Left lung (tissue), 10 donors: ENCODE data around the gene STRIT1. TPM values are rescaled to one million over a fixed set of nuclear protein-coding genes. Genes with fewer than 3 reads are reported as not detected.

ENCODE experiments used
- ATAC-seq: fragments of 200-7000 bp; cut with Tn5 transposase; one replicate; pipeline ENCODE4 v1.9.1; 2020; ENCODE audit warnings: moderate library complexity
- DNase-seq, 4 donors: peaks; one replicate each; pipeline ENCODE4 v3.0.0-alpha.2; 2013 to 2020
- H3K27ac ChIP-seq, 2 donors: fragments of 200-600 bp; sonication (generic) in 1 of 2; one replicate each; pipeline versions ENCODE4 v1.5.0 to v1.8.0; 2020 to 2021
- H3K27me3 ChIP-seq, 2 donors: fragments of 200-600 bp; sonication (generic) in 1 of 2; one replicate each; pipeline versions ENCODE4 v1.5.0 to v1.8.0; 2020 to 2021
- H3K36me3 ChIP-seq, 2 donors: fragments of 200-600 bp; sonication (generic) in 1 of 2; one replicate each; pipeline versions ENCODE4 v1.5.0 to v1.8.0; 2020 to 2021
- H3K4me1 ChIP-seq, 2 donors: fragments of 200-600 bp; one replicate each; pipeline ENCODE4 v1.8.0; 2021
- H3K4me3 ChIP-seq, 2 donors: fragments of 200-600 bp; sonication (generic) in 1 of 2; one replicate each; pipeline versions ENCODE4 v1.5.0 to v1.8.0; 2020 to 2021; ENCODE audit warnings: mild to moderate bottlenecking in 1 of 2
- H3K9me3 ChIP-seq, 2 donors: fragments of 200-600 bp; sonication (generic) in 1 of 2; one replicate each; pipeline versions ENCODE4 v1.5.0 to v1.8.0; 2020 to 2021
- CTCF ChIP-seq, 2 donors: fragments of 200-600 bp; sonication (generic) in 1 of 2; IDR thresholded peaks; one replicate each; pipeline versions ENCODE4 v1.5.0 to v1.8.0; 2021; ENCODE audit warnings: antibody characterized with exemption in 2 of 2
- intact Hi-C, 2 donors: fragments of 100-400 bp; cut with DNase I; formaldehyde crosslinking; loops; one replicate each; pipeline versions ENCODE4 v1.11.2 to v1.14.2; 2022
- polyA plus RNA-seq, 6 donors: library from polyadenylated mRNA; unstranded; fragments of 120-200 nt; gene quantifications; one replicate each; pipeline ENCODE4 v1.2.1, GENCODE V29; 2013; ENCODE audit not compliant: insufficient read length in 6 of 6
- total RNA-seq, 2 donors: library from RNA; stranded (reverse); fragmentation: NEBNext Ultra II Directional; extraction: Animal tissue kit (Norgen Biotek cat#: 25700); gene quantifications; one replicate each; pipeline ENCODE4 v1.2.1, GENCODE V29; 2021
- donor health status: DM: no; HTN: yes; CAD: no.
- donor health status: DM: no; HTN: no; CAD: no.

The STRIT1 gene
- total and polyA plus RNA-seq, 8 donors: 0.17 to 0.24 (median 0.20) TPM; not detected in 5

GRCh38 chr3:155244216-155244615 lies 49.3 kb downstream of the STRIT1 start:
- H3K27me3 ChIP-seq: no peaks in the 10 kb centered on the region
- DNase-seq (peak in 1 of 4 donors; percentile 24), ATAC-seq (no peak)
- H3K27ac ChIP-seq: no peak overlapping the region
- TF ChIP-seq CTCF (IDR thresholded peaks at IDR 0.05): no peak
- H3K4me1 ChIP-seq: no peaks in the 10 kb centered on the region
- no peaks in the 10 kb centered on the region for H3K36me3 ChIP-seq
- H3K9me3 ChIP-seq: peaks cover 0 to 8% of the 10 kb centered on the region in 2 donors
- intact Hi-C loops: no loop called here
- no peak overlapping the region for H3K4me3 ChIP-seq

GRCh38 chr3:155243512-155243921 lies 50.0 kb downstream of the STRIT1 start:
- Histone ChIP-seq H3K4me1 (no peaks in the 10 kb centered on the region), H3K27ac (no peak overlapping the region), H3K4me3 (no peak overlapping the region), H3K27me3 (no peaks in the 10 kb centered on the region), H3K36me3 (no peaks in the 10 kb centered on the region), H3K9me3 (peaks cover 0 to under 1% of the 10 kb centered on the region in 2 donors)
- no peak for TF ChIP-seq CTCF (IDR thresholded peaks at IDR 0.05)
- no peak for ATAC-seq
- intact Hi-C loops: no loop called here
- no peak for DNase-seq

- no peak overlapping the region for H3K27ac ChIP-seq
- intact Hi-C loops: no loop called here
- H3K9me3 ChIP-seq: no peaks in the 10 kb centered on the region
- H3K4me3 ChIP-seq: no peak overlapping the region
- no peaks in the 10 kb centered on the region for H3K4me1 ChIP-seq
- DNase-seq (peak in 1 of 4 donors; percentile 5), ATAC-seq (no peak)
- no peaks in the 10 kb centered on the region for H3K27me3 ChIP-seq
- TF ChIP-seq CTCF (IDR thresholded peaks at IDR 0.05): no peak
- no peaks in the 10 kb centered on the region for H3K36me3 ChIP-seq
Observed at GRCh38 chr3:155242342-155242741, 51.1 kb downstream of the STRIT1 start.

GRCh38 chr3:155241579-155241978 lies 51.9 kb downstream of the STRIT1 start:
- no peak for ATAC-seq
- no peak for TF ChIP-seq CTCF (IDR thresholded peaks at IDR 0.05)
- H3K27me3 ChIP-seq: no peaks in the 10 kb centered on the region
- H3K9me3 ChIP-seq: no peaks in the 10 kb centered on the region
- H3K4me3 ChIP-seq: no peak overlapping the region
- no peaks in the 10 kb centered on the region for H3K4me1 ChIP-seq
- H3K36me3 ChIP-seq: no peaks in the 10 kb centered on the region
- intact Hi-C loops: no loop called here
- H3K27ac ChIP-seq: no peak overlapping the region
- DNase-seq: peak in 2 of 4 donors; percentile 73 to 85

Other genes starting within 250 kb of the STRIT1 start
- 10 to 100 TPM in 1 of 2 donors, 1 to 10 TPM in 1; 9.1 to 24.3 TPM for gene MME, start 213.4 kb downstream of the STRIT1 start, total RNA-seq
- 10 to 100 TPM; 16.6 to 43.6 (median 32.0) TPM for gene MME, start 213.4 kb downstream of the STRIT1 start, polyA plus RNA-seq